Thoracic aorta (tissue), 2 donors: ENCODE data around the gene SMYD2. TPM values are rescaled to one million over a fixed set of nuclear protein-coding genes. Genes with fewer than 3 reads are reported as not detected.
"Not testable (repeated sequence)": the region's sequence is repeated elsewhere in the genome, so short reads cannot be mapped to it uniquely, and the experiment has no call there.

Experiments used
- ATAC-seq: fragments of 150-250 bp; one replicate; pipeline ENCODE4 v1.8.0; 2017; ENCODE audit warnings: low read depth; ENCODE audit not compliant: insufficient number of reproducible peaks, low FRiP score
- DNase-seq: peaks from one replicate; pipeline ENCODE4 v3.0.0-alpha.2; 2020; ENCODE audit warnings: low spot score
- H3K27ac ChIP-seq, 2 donors: fragments of 200-600 bp; sonication (generic); 1 replicate in 1 of 2; 2 replicates in 1 of 2; pipeline ENCODE4 v1.5.1; 2016; ENCODE audit warnings: mild to moderate bottlenecking in 2 of 2, moderate library complexity in 2 of 2
- H3K27me3 ChIP-seq: fragments of 200-600 bp; sonication (generic); replicated peaks from 2 replicates; pipeline ENCODE4 v1.6.0; 2016; ENCODE audit warnings: mild to moderate bottlenecking; ENCODE audit not compliant: insufficient read depth
- H3K36me3 ChIP-seq: fragments of 200-600 bp; sonication (generic); one replicate; pipeline ENCODE4 v1.5.1; 2016
- H3K4me1 ChIP-seq, 2 donors: fragments of 200-600 bp; sonication (generic); 1 replicate in 1 of 2; 2 replicates in 1 of 2; pipeline versions ENCODE4 v1.5.1 to v1.6.0; 2016; ENCODE audit warnings: low read depth in 2 of 2, mild to moderate bottlenecking in 1 of 2; ENCODE audit not compliant: control insufficient read depth in 1 of 2
- H3K4me3 ChIP-seq: fragments of 200-600 bp; sonication (generic); 2 replicates; pipeline ENCODE4 v1.5.1; 2016; ENCODE audit warnings: mild to moderate bottlenecking
- H3K9me3 ChIP-seq: fragments of 200-600 bp; sonication (generic); 2 replicates; pipeline ENCODE4 v1.5.1; 2016
- CTCF ChIP-seq: fragments of 200-600 bp; sonication (generic); IDR thresholded peaks from one replicate; pipeline ENCODE4 v1.5.1; 2019; ENCODE audit warnings: antibody characterized with exemption
- total RNA-seq, 2 donors: library from RNA; depleted of rRNA; stranded (reverse); fragments of >200 nt; gene quantifications; one replicate each; pipeline versions ENCODE4 v1.1.0 to v1.2.3, GENCODE V29; 2016

Gene SMYD2
- total RNA-seq, 2 donors from 2014 or later = 10.9 to 13.4 TPM

- Histone ChIP-seq H3K27ac (no peak overlapping the region), H3K4me3 (no peak overlapping the region), H3K36me3 (no peaks in the 10 kb centered on the region), H3K4me1 (no peaks in the 10 kb centered on the region), H3K27me3 (peaks cover under 1% of the 10 kb centered on the region), H3K9me3 (no peaks in the 10 kb centered on the region)
- no peak for DNase-seq
- ATAC-seq = no peak
- TF ChIP-seq CTCF = no peak
Observed at GRCh38 chr1:214272964-214273533, 7.9 kb upstream of the SMYD2 start.

GRCh38 chr1:214275700-214276099 is 5.3 kb upstream of the SMYD2 start:
- H3K27ac ChIP-seq, H3K4me1 ChIP-seq, H3K36me3 ChIP-seq, ATAC-seq, H3K4me3 ChIP-seq, DNase-seq, H3K9me3 ChIP-seq, H3K27me3 ChIP-seq: not testable (repeated sequence)

GRCh38 chr1:214276786-214277185 is 4.2 kb upstream of the SMYD2 start:
- DNase-seq = no peak
- no peak overlapping the region for H3K4me3 ChIP-seq
- TF ChIP-seq CTCF = no peak

GRCh38 chr1:214277704-214278635 is 3.0 kb upstream of the SMYD2 start:
- H3K4me3 ChIP-seq = no peak overlapping the region

More at GRCh38 chr1:214276786-214277185, 4.2 kb upstream of the SMYD2 start:
- no peaks in the 10 kb centered on the region for H3K9me3 ChIP-seq
- H3K27ac ChIP-seq = no peak overlapping the region
- no peaks in the 10 kb centered on the region for H3K36me3 ChIP-seq
- H3K27me3 ChIP-seq = no peaks in the 10 kb centered on the region
- no peak for ATAC-seq
- peaks cover 0 to 8% of the 10 kb centered on the region in 2 donors for H3K4me1 ChIP-seq

GRCh38 chr1:214280386-214281020 is 456 bp upstream of the SMYD2 start:
- DNase-seq = no peak
- H3K9me3 ChIP-seq = no peaks in the 10 kb centered on the region
- no peaks in the 10 kb centered on the region for H3K27me3 ChIP-seq
- H3K27ac ChIP-seq = peak overlapping the region; percentile 69 to 75
- H3K4me3 ChIP-seq = peak overlapping the region; percentile 87
- no peak for TF ChIP-seq CTCF
- peak; percentile 7 for ATAC-seq
- peaks cover 0 to 19% of the 10 kb centered on the region in 2 donors for H3K4me1 ChIP-seq
- no peaks in the 10 kb centered on the region for H3K36me3 ChIP-seq

More at GRCh38 chr1:214277704-214278635, 3.0 kb upstream of the SMYD2 start:
- H3K27me3 ChIP-seq = no peaks in the 10 kb centered on the region
- no peak overlapping the region for H3K27ac ChIP-seq
- no peak for TF ChIP-seq CTCF
- DNase-seq = no peak
- ATAC-seq = no peak
- peaks cover 0 to 19% of the 10 kb centered on the region in 2 donors for H3K4me1 ChIP-seq
- H3K36me3 ChIP-seq = no peaks in the 10 kb centered on the region
- H3K9me3 ChIP-seq = no peaks in the 10 kb centered on the region
